Cardiac fibroblast (primary cell): Measurements from ENCODE around the gene NELL2.
"Not testable (repeated sequence)": the region's sequence is repeated elsewhere in the genome, so short reads cannot be mapped to it uniquely, and the experiment has no call there.

Experiments
- DNase-seq, 2 donors: peaks; one replicate each; pipeline versions ENCODE4 v3.0.0 to v3.0.0-alpha.2; 2010; ENCODE audit warnings: low read depth in 2 of 2
- H3K4me3 ChIP-seq, 2 donors: replicated peaks in 1 of 2; 1 replicate in 1 of 2; 2 replicates in 1 of 2; pipeline ENCODE4 v1.5.1; 2011; ENCODE audit warnings: low read depth in 2 of 2, low read length in 2 of 2, mild to moderate bottlenecking in 2 of 2, moderate library complexity in 1 of 2
- CTCF ChIP-seq: IDR thresholded peaks from one replicate; pipeline ENCODE4 v1.5.1; 2011; ENCODE audit warnings: low read depth, mild to moderate bottlenecking, low read length, inconsistent platforms

Gene NELL2

GRCh38 chr12:44771485-44772021 is 104.6 kb downstream of the NELL2 start:
- no peak overlapping the region for H3K4me3 ChIP-seq
- no peak for TF ChIP-seq CTCF
- no peak for DNase-seq

- no peak for DNase-seq
- no peak for TF ChIP-seq CTCF
- H3K4me3 ChIP-seq, result no peak overlapping the region
Measured at GRCh38 chr12:44765796-44766195, 110.3 kb downstream of the NELL2 start.

GRCh38 chr12:44763021-44763420 is 113.1 kb downstream of the NELL2 start:
- TF ChIP-seq CTCF, result no peak
- H3K4me3 ChIP-seq, result no peak overlapping the region
- DNase-seq, result no peak

GRCh38 chr12:44759289-44759688 is 116.8 kb downstream of the NELL2 start:
- no peak for DNase-seq
- no peak overlapping the region for H3K4me3 ChIP-seq
- TF ChIP-seq CTCF, result no peak

GRCh38 chr12:44750468-44750867 is 125.6 kb downstream of the NELL2 start:
- DNase-seq, result no peak
- TF ChIP-seq CTCF, result no peak
- H3K4me3 ChIP-seq, result no peak overlapping the region

- no peak for TF ChIP-seq CTCF
- no peak for DNase-seq
- H3K4me3 ChIP-seq, result no peak overlapping the region
Measured at GRCh38 chr12:44749566-44749965, 126.5 kb downstream of the NELL2 start.

- TF ChIP-seq CTCF, result no peak
- H3K4me3 ChIP-seq, result no peak overlapping the region
- no peak for DNase-seq
Measured at GRCh38 chr12:44748950-44749468, 127.1 kb downstream of the NELL2 start.

- not testable (repeated sequence) for DNase-seq, H3K4me3 ChIP-seq
Measured at GRCh38 chr12:44741292-44741980, 134.7 kb downstream of the NELL2 start.
